Activated B cell treated with CpG ODN at 0.5 μM for 24 hours (primary cell): ENCODE results near the gene ISOC1. TPM values are rescaled to one million over a fixed set of nuclear protein-coding genes. Genes with fewer than 3 reads are reported as not detected.

Source experiments
- ATAC-seq: fragments of 200-7000 bp; cut with Tn5 transposase; one replicate; pipeline ENCODE4 v1.10.0; 2021; ENCODE audit warnings: low read depth, mild to moderate bottlenecking, moderate library complexity
- CTCF ChIA-PET: fragments of 350-600 bp; sonication (Branson Sonifier 250); formaldehyde crosslinking; loops from one replicate; lab custom pipeline; 2021; ENCODE audit warnings: antibody characterized with exemption; lab: Charles Lee
- POLR2A ChIA-PET: fragments of 350-600 bp; sonication (Branson Sonifier 250); formaldehyde crosslinking; loops from one replicate; lab custom pipeline; 2021; ENCODE audit warnings: antibody characterized with exemption; lab: Charles Lee
- DNase-seq: peaks from one replicate; pipeline ENCODE4 v3.0.0; 2022
- H3K27ac Mint-ChIP-seq: one replicate; pipeline ENCODE4 v1.8.0; 2020; ENCODE audit warnings: mixed read lengths
- H3K27me3 Mint-ChIP-seq: one replicate; pipeline ENCODE4 v1.8.0; 2021; ENCODE audit warnings: mixed read lengths
- H3K36me3 Mint-ChIP-seq: one replicate; pipeline ENCODE4 v1.8.0; 2021; ENCODE audit warnings: low read depth, mixed read lengths
- H3K4me1 Mint-ChIP-seq: one replicate; pipeline ENCODE4 v1.8.0; 2021; ENCODE audit warnings: mixed read lengths
- H3K4me3 Mint-ChIP-seq: one replicate; pipeline ENCODE4 v1.8.0; 2020; ENCODE audit warnings: mild to moderate bottlenecking, mixed read lengths
- H3K9me3 Mint-ChIP-seq: one replicate; pipeline ENCODE4 v1.8.0; 2020; ENCODE audit warnings: mixed read lengths
- CTCF ChIP-seq: fragments of 200-600 bp; IDR thresholded peaks from one replicate; pipeline ENCODE4 v1.8.0; 2022; ENCODE audit warnings: antibody characterized with exemption, mild to moderate bottlenecking
- intact Hi-C: fragments of 100-400 bp; cut with micrococcal nuclease; formaldehyde crosslinking; loops from one replicate; pipeline ENCODE4 v1.15.1; 2024
- total RNA-seq: library from RNA; stranded (reverse); gene quantifications from 2 replicates; pipeline ENCODE4 v1.2.3, GENCODE V29; 2022

ISOC1 gene
- 9.9 and 10.7 TPM in 2 replicates for total RNA-seq

GRCh38 chr5:129094087-129094923 is at the start of gene ISOC1:
ISOC1 (plus strand) TSS chr5:129094749; CDS start chr5:129094767, 18 bp downstream.
- ATAC-seq (peak; percentile 94), DNase-seq (peak; percentile 89)
- H3K27ac Mint-ChIP-seq = peak within 1 kb of the TSS; percentile 79
- no peaks in the 10 kb centered on the region for H3K36me3 Mint-ChIP-seq
- ChIA-PET POLR2A (interaction anchor here (0.8 to 1.6 kb wide), 3 partner anchors 9 to 32 kb away, joined by 3 to 4 read pairs (median 3); no protein-coding TSS in a partner anchor), CTCF (interaction anchor here (0.7 to 1.2 kb wide), 3 partner anchors 32 to 188 kb away, joined by 3 to 5 read pairs (median 3); no protein-coding TSS in a partner anchor)
- TF ChIP-seq CTCF = no peak
- H3K4me1 Mint-ChIP-seq = peaks cover 15% of the 10 kb centered on the region
- no peaks in the 10 kb centered on the region for H3K9me3 Mint-ChIP-seq
- peak within 1 kb of the TSS; percentile 90 for H3K4me3 Mint-ChIP-seq
- intact Hi-C loops = loop anchor here (1.0 to 5.0 kb wide), 4 partner anchors 32 to 1577 kb away; partner anchors contain the start of genes PRRC1 and SLC12A2
- peaks cover 13% of the 10 kb centered on the region for H3K27me3 Mint-ChIP-seq

GRCh38 chr5:129046151-129046550 is 48.4 kb upstream of the ISOC1 start:
- TF ChIP-seq CTCF = no peak

GRCh38 chr5:129048509-129048908 is 46.0 kb upstream of the ISOC1 start:
- intact Hi-C loops = no loop called here
- Mint-ChIP-seq H3K9me3 (peaks cover 15% of the 10 kb centered on the region), H3K36me3 (no peaks in the 10 kb centered on the region), H3K4me3 (no peak overlapping the region), H3K27me3 (no peaks in the 10 kb centered on the region), H3K4me1 (no peaks in the 10 kb centered on the region), H3K27ac (no peak overlapping the region)
- ChIA-PET POLR2A (no interaction called here), CTCF (no interaction called here)
- ATAC-seq (no peak), DNase-seq (no peak)
- no peak for TF ChIP-seq CTCF

More at GRCh38 chr5:129046151-129046550, 48.4 kb upstream of the ISOC1 start:
- intact Hi-C loops = no loop called here
- H3K9me3 Mint-ChIP-seq = peaks cover 18% of the 10 kb centered on the region
- no peak overlapping the region for H3K4me3 Mint-ChIP-seq
- ChIA-PET POLR2A (no interaction called here), CTCF (no interaction called here)
- no peaks in the 10 kb centered on the region for H3K4me1 Mint-ChIP-seq
- H3K27me3 Mint-ChIP-seq = no peaks in the 10 kb centered on the region
- H3K36me3 Mint-ChIP-seq = no peaks in the 10 kb centered on the region
- ATAC-seq = no peak
- no peak overlapping the region for H3K27ac Mint-ChIP-seq
- no peak for DNase-seq

GRCh38 chr5:129049126-129049799 is 45.3 kb upstream of the ISOC1 start:
- H3K4me1 Mint-ChIP-seq = no peaks in the 10 kb centered on the region
- H3K9me3 Mint-ChIP-seq = peaks cover 13% of the 10 kb centered on the region
- H3K36me3 Mint-ChIP-seq = no peaks in the 10 kb centered on the region
- no peak overlapping the region for H3K4me3 Mint-ChIP-seq
- no peak overlapping the region for H3K27ac Mint-ChIP-seq
- no peak for ATAC-seq
- DNase-seq = no peak
- ChIA-PET POLR2A (no interaction called here), CTCF (no interaction called here)
- intact Hi-C loops = no loop called here
- TF ChIP-seq CTCF = no peak
- no peaks in the 10 kb centered on the region for H3K27me3 Mint-ChIP-seq

GRCh38 chr5:129051283-129051682 is 43.3 kb upstream of the ISOC1 start:
- CTCF ChIA-PET = no interaction called here
- H3K9me3 Mint-ChIP-seq = no peaks in the 10 kb centered on the region
- peaks cover 5% of the 10 kb centered on the region for H3K27me3 Mint-ChIP-seq
- no peaks in the 10 kb centered on the region for H3K36me3 Mint-ChIP-seq
- ATAC-seq (no peak), DNase-seq (no peak)
- H3K4me3 Mint-ChIP-seq = no peak overlapping the region
- intact Hi-C loops = loop anchor here (10.0 kb wide), 1 partner anchor 154 kb away; no protein-coding TSS in a partner anchor
- POLR2A ChIA-PET = no interaction called here
- no peaks in the 10 kb centered on the region for H3K4me1 Mint-ChIP-seq
- no peak for TF ChIP-seq CTCF
- H3K27ac Mint-ChIP-seq = no peak overlapping the region
